Measurements from ENCODE around the gene CHIC2. TPM values are rescaled to one million over a fixed set of nuclear protein-coding genes. Genes with fewer than 3 reads are reported as not detected.
A peak's percentile ranks its signal among the peaks of the same experiment; 100 is the strongest.

Gene CHIC2
- total and polyA plus RNA-seq, 2 of the 8 experiments (the other 6 are each of a cell fraction or from before 2014, with no cell fraction given) = 4.5 to 10.9 TPM

DNA sequence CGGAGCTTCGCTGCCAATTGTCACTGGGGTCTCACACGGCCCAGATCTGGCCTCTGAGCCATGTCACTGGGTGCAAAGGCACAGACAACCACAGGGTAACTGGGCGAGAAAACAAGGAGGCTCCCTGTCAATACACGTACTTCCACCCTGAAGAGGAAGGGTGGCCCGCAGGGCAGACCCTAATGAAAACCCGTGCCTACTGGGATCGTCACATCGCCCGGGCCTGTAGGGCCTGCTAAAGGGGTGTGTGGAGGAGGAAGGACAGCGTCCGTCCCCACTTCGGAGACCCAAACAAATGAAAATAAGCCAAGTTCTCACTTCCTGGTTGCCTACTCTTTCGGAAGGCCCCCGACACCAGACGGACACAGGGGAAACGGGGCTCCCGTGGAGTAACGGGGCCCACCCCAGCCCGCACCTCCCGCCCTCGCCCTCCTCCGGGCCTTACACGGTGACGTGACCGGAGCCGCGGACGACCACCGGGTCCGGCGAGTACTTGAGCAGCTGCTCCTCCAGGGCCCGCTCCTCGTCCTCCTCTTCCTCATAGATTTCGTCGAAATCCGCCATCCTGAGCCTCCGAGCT is 578 bp downstream of the CHIC2 start:
- H3K9ac ChIP-seq (replicated peaks in 1 of 4; ENCODE audit: extremely low read depth in 1 of 4, low read depth in 3 of 4, low read length in 3 of 4) = peak overlapping the region in 3 of 4 experiments; percentile 73 to 83 (median 80); a peak in 6 of 7 replicates
- H2BK15ac ChIP-seq (ENCODE audit: low read length) = no peak overlapping the region
- H2AFZ ChIP-seq (ENCODE audit: low read length) = peak overlapping the region; percentile 46; the same call in 1 of the 2 replicates
- no peak overlapping the region for H4K5ac ChIP-seq (ENCODE audit: insufficient read length, low read depth, low read length)
- H4K20me1 ChIP-seq (replicated peaks in 1 of 2; ENCODE audit: control insufficient read depth in 1 of 2, insufficient read depth in 2 of 2, low read length in 2 of 2) = no peaks in the 10 kb centered on the region
- TF ChIP-seq POLR2A (IDR thresholded peaks at IDR 0.05; ENCODE audit: control extremely low read depth in 1 of 2, low read depth in 2 of 2, low read length in 2 of 2) = no peak
- no peak for TF ChIP-seq KDM1A (IDR thresholded peaks at IDR 0.05; ENCODE audit: borderline replicate concordance, low read length)
- no peak for TF ChIP-seq CREB1 (IDR thresholded peaks at IDR 0.05)
- TF ChIP-seq, protein P1, sequence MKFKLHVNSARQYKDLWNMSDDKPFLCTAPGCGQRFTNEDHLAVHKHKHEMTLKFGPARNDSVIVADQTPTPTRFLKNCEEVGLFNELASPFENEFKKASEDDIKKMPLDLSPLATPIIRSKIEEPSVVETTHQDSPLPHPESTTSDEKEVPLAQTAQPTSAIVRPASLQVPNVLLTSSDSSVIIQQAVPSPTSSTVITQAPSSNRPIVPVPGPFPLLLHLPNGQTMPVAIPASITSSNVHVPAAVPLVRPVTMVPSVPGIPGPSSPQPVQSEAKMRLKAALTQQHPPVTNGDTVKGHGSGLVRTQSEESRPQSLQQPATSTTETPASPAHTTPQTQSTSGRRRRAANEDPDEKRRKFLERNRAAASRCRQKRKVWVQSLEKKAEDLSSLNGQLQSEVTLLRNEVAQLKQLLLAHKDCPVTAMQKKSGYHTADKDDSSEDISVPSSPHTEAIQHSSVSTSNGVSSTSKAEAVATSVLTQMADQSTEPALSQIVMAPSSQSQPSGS (IDR thresholded peaks at IDR 0.05; ENCODE audit: low read length) = no peak
- TF ChIP-seq YY1 (IDR thresholded peaks at IDR 0.05; ENCODE audit: low read depth, low read length) = no peak
- no peak for TF ChIP-seq BCL11A (IDR thresholded peaks at IDR 0.05; ENCODE audit: low read depth in 2 of 2, low read length in 2 of 2)
- no peak for TF ChIP-seq RXRA (IDR thresholded peaks at IDR 0.05; ENCODE audit: insufficient read depth, low read depth, low read length)
- peak overlapping the region; percentile 57 for H3K27ac ChIP-seq (ENCODE audit: low read depth, low read length)
- H3K4me2 ChIP-seq (ENCODE audit: insufficient read depth in 1 of 2, low read depth in 2 of 2, low read length in 2 of 2) = peak overlapping the region; percentile 85 to 96
- H3K23me2 ChIP-seq (ENCODE audit: low read depth, low read length) = peaks cover 3% of the 10 kb centered on the region
- DNase-seq (ENCODE audit: low read depth in 1 of 2, low spot score in 2 of 2) (no peak), FAIRE-seq (no peak)
- H2BK5ac ChIP-seq (ENCODE audit: low read depth, low read length) = peak overlapping the region; percentile 11; the same call in 1 of the 2 replicates
- H3K4me3 ChIP-seq (ENCODE audit: extremely low read depth in 1 of 4, insufficient read depth in 2 of 4, low read depth in 3 of 4, low read length in 4 of 4) = peak overlapping the region; percentile 85 to 97 (median 91)
- H3K23ac ChIP-seq (ENCODE audit: insufficient read length) = no peak overlapping the region
- no peak overlapping the region for H2BK120ac ChIP-seq (replicated peaks; ENCODE audit: low read depth, low read length)
- ChIA-PET POLR2A (ENCODE audit: partially characterized antibody) (interaction anchor here (0.9 to 1.0 kb wide), 2 partner anchors 9 to 34 kb away, joined by 3 read pairs; no protein-coding TSS in a partner anchor), CTCF (ENCODE audit: partially characterized antibody) (interaction anchor here (1.8 to 3.0 kb wide), 2 partner anchors 40 to 133 kb away, joined by 5 to 17 read pairs; no protein-coding TSS in a partner anchor)
- peaks cover 0 to 46% of the 10 kb centered on the region in 2 experiments; a peak in 2 of 4 replicates for H3K79me2 ChIP-seq (ENCODE audit: control insufficient read depth in 1 of 2, insufficient read depth in 2 of 2, low read length in 2 of 2)
- no peaks in the 10 kb centered on the region; the same call in 1 of the 2 replicates for H3K79me1 ChIP-seq (ENCODE audit: low read depth, low read length)
- no peak overlapping the region for H2BK12ac ChIP-seq (ENCODE audit: low read depth, low read length)
- no peak overlapping the region for H3K14ac ChIP-seq (ENCODE audit: insufficient read length)
- H3K56ac ChIP-seq (replicated peaks; ENCODE audit: insufficient read length, low read depth, low read length) = peak overlapping the region; percentile 23
- H3K9me3 ChIP-seq (ENCODE audit: insufficient read depth in 2 of 2, low read depth in 1 of 2, low read length in 1 of 2) = no peaks in the 10 kb centered on the region
- H3K27me3 ChIP-seq (replicated peaks in 1 of 4; ENCODE audit: control insufficient read depth in 3 of 4, extremely low read depth in 1 of 4, insufficient read depth in 3 of 4, low read length in 3 of 4) = no peaks in the 10 kb centered on the region; a peak in 1 of 7 replicates
- H3K4me1 ChIP-seq (replicated peaks in 1 of 4; ENCODE audit: control insufficient read depth in 3 of 4, insufficient read depth in 4 of 4, low read length in 3 of 4) = peaks cover 0 to 12% (median 3%) of the 10 kb centered on the region in 4 experiments; a peak in 2 of 7 replicates
- H3K36me3 ChIP-seq (ENCODE audit: control insufficient read depth in 2 of 4, insufficient read depth in 4 of 4, low read length in 3 of 4) = no peaks in the 10 kb centered on the region
- no peak overlapping the region for H3K4ac ChIP-seq (replicated peaks; ENCODE audit: insufficient read length, low read depth, low read length)
- no peak overlapping the region for H2AK5ac ChIP-seq (ENCODE audit: low read depth, low read length)
- WGBS, 2 experiments (ENCODE audit: extremely low coverage in 1 of 2, insufficient coverage in 1 of 2, insufficient read length in 1 of 2, insufficient replicate concordance in 2 of 2, low coverage in 1 of 2, low lambda C conversion rate in 2 of 2, missing lambda C conversion rate in 1 of 2) = 2% methylated on average over 34 of the region's 38 CpGs; no CpG with 5 or more reads in 1 of the 2 experiments
- no peak overlapping the region for H2BK20ac ChIP-seq (ENCODE audit: low read length)
- peak overlapping the region; percentile 72; the same call in 1 of the 2 replicates for H3K18ac ChIP-seq (ENCODE audit: extremely low read depth, low read length)
- peak overlapping the region; percentile 91; the same call in 1 of the 2 replicates for H4K8ac ChIP-seq (ENCODE audit: extremely low read depth, insufficient read depth, low read length)
- no peak overlapping the region for H4K91ac ChIP-seq (replicated peaks; ENCODE audit: insufficient read length, low read length)

Data from H1 (cell line).